GM12878 (cell line): ENCODE results near the gene FXYD3. TPM values are rescaled to one million over a fixed set of nuclear protein-coding genes. Genes with fewer than 3 reads are reported as not detected.
A peak's percentile ranks its signal among the peaks of the same experiment; 100 is the strongest.

Source experiments
- ATAC-seq: fragments of 200-7000 bp; cut with Tn5 transposase; 3 replicates; pipeline ENCODE4 v1.9.1; 2020; ENCODE audit warnings: mild to moderate bottlenecking, moderate library complexity
- BruUV-seq: library from RNA; stranded (reverse); fragments of 400-500 nt; replicated peaks from 2 replicates; lab custom pipeline; 2021; lab: Mats Ljungman, UMichigan
- CTCF ChIA-PET: fragments of 300-600 bp; sonication (Branson Sonifier 250); formaldehyde crosslinking; extraction: SDS; loops from one replicate; lab custom pipeline; 2021; ENCODE audit warnings: inconsistent platforms; lab: Yijun Ruan, JAX
- POLR2A ChIA-PET: fragments of 350-600 bp; formaldehyde crosslinking; extraction: SDS; loops from one replicate; lab custom pipeline; 2021; ENCODE audit warnings: inconsistent platforms; lab: Charles Lee
- RAD21 ChIA-PET: fragments of 300-600 bp; sonication (Branson Sonifier 250); formaldehyde crosslinking; loops from one replicate; lab custom pipeline; 2023; ENCODE audit warnings: antibody characterized with exemption; ENCODE audit not compliant: unreplicated experiment; lab: Charles Lee
- SMC1A ChIA-PET: fragments of 300-600 bp; sonication (Branson Sonifier 250); formaldehyde crosslinking; loops from one replicate; lab custom pipeline; 2023; ENCODE audit not compliant: unreplicated experiment, uncharacterized antibody; lab: Charles Lee
- DNase-seq: peaks from one replicate; pipeline ENCODE4 v3.0.0-alpha.2; 2011; ENCODE audit warnings: low read depth, low spot score
- FAIRE-seq: peaks from 3 replicates; lab custom pipeline; 2011; peaks lifted over from hg19 to GRCh38; lab: Jason Lieb, UNC
- H2AFZ ChIP-seq: 2 replicates; pipeline ENCODE4 v1.6.0; 2011; ENCODE audit warnings: low read depth, low read length, control low read depth; ENCODE audit not compliant: control insufficient read depth
- H3K27ac ChIP-seq: 2 replicates; pipeline ENCODE4 v1.5.1; 2011; ENCODE audit warnings: control low read depth; ENCODE audit not compliant: control insufficient read depth, insufficient read depth
- H3K27me3 ChIP-seq, 2 experiments: replicated peaks in 1 of 2; 2 replicates each; pipeline versions ENCODE4 v1.6.0 to v1.6.1; 2011; ENCODE audit warnings: low read length in 1 of 2; ENCODE audit not compliant: control insufficient read depth in 2 of 2, insufficient read depth in 2 of 2
- H3K36me3 ChIP-seq, 2 experiments: 2 replicates each; pipeline ENCODE4 v1.5.1; 2011; ENCODE audit warnings: low read length in 1 of 2; ENCODE audit not compliant: control insufficient read depth in 2 of 2, insufficient read depth in 2 of 2
- H3K4me1 ChIP-seq: 2 replicates; pipeline ENCODE4 v1.6.1; 2011; ENCODE audit warnings: mild to moderate bottlenecking, low read length, moderate library complexity, mixed read lengths; ENCODE audit not compliant: control insufficient read depth, insufficient read depth
- H3K4me2 ChIP-seq: 2 replicates; pipeline ENCODE4 v1.6.0; 2011; ENCODE audit warnings: control low read depth; ENCODE audit not compliant: control insufficient read depth, insufficient read depth
- H3K4me3 ChIP-seq: fragments of 200-600 bp; sonication (generic); 2 replicates; pipeline ENCODE4 v1.5.1; 2016
- H3K79me2 ChIP-seq: 2 replicates; pipeline ENCODE4 v1.6.0; 2011; ENCODE audit warnings: low read length; ENCODE audit not compliant: control insufficient read depth, insufficient read depth
- H3K9ac ChIP-seq: 2 replicates; pipeline ENCODE4 v1.8.0; 2011; ENCODE audit warnings: low read length, control low read depth, mixed read lengths; ENCODE audit not compliant: control insufficient read depth, insufficient read depth
- H3K9me3 ChIP-seq: replicated peaks from 3 replicates; pipeline ENCODE4 v1.5.1; 2011; ENCODE audit warnings: mild to moderate bottlenecking, low read length; ENCODE audit not compliant: control insufficient read depth, insufficient read depth
- H4K20me1 ChIP-seq: 2 replicates; pipeline ENCODE4 v1.6.0; 2011; ENCODE audit not compliant: control insufficient read depth, insufficient read depth
- BMI1 ChIP-seq: fragments of 450-650 bp; IDR thresholded peaks from 2 replicates; pipeline ENCODE4 v1.6.1; 2016; ENCODE audit warnings: mild to moderate bottlenecking, moderate library complexity, borderline replicate concordance
- CBFB ChIP-seq: IDR thresholded peaks from 2 replicates; pipeline ENCODE4 v1.6.1; 2016; ENCODE audit warnings: antibody characterized with exemption, low read depth
- CBX3 ChIP-seq: fragments of 200-600 bp; sonication (generic); IDR thresholded peaks from 2 replicates; pipeline ENCODE4 v1.6.1; 2016; ENCODE audit warnings: low read depth, borderline replicate concordance
- CEBPB ChIP-seq, 2 experiments: fragments of 150-350 bp in 1 of 2; IDR thresholded peaks; 2 replicates each; pipeline ENCODE4 v1.6.1; 2012 to 2014; ENCODE audit warnings: low read depth in 2 of 2, low read length in 2 of 2, borderline replicate concordance in 1 of 2, inconsistent platforms in 1 of 2
- GATAD2B ChIP-seq: fragments of 450-650 bp; conservative IDR thresholded peaks from 2 replicates; pipeline ENCODE4 v1.6.1; 2017; ENCODE audit warnings: low read depth, mild to moderate bottlenecking, moderate library complexity
- IKZF1 ChIP-seq: fragments of 450-650 bp; conservative IDR thresholded peaks from 2 replicates; pipeline ENCODE4 v1.6.1; 2017; ENCODE audit warnings: antibody characterized with exemption, mild to moderate bottlenecking
- JUND ChIP-seq: IDR thresholded peaks from 2 replicates; pipeline ENCODE4 v1.6.1; 2012; ENCODE audit warnings: low read depth, mild to moderate bottlenecking, low read length, improper control_type of control experiment, moderate library complexity
- KLF5 ChIP-seq: fragments of 450-650 bp; IDR thresholded peaks from 2 replicates; pipeline ENCODE4 v1.6.1; 2014; ENCODE audit warnings: mild to moderate bottlenecking; ENCODE audit not compliant: partially characterized antibody
- LARP7 ChIP-seq: fragments of 450-650 bp; IDR thresholded peaks from 2 replicates; pipeline ENCODE4 v1.6.1; 2017; ENCODE audit warnings: mild to moderate bottlenecking
- MXI1 ChIP-seq: fragments of 150-350 bp; IDR thresholded peaks from 2 replicates; pipeline ENCODE4 v1.6.1; 2011; ENCODE audit warnings: low read depth, mild to moderate bottlenecking, inconsistent platforms, low read length, improper control_type of control experiment
- NBN ChIP-seq: fragments of 450-650 bp; IDR thresholded peaks from 2 replicates; pipeline ENCODE4 v1.6.1; 2016
- NFYA ChIP-seq: IDR thresholded peaks from 2 replicates; pipeline ENCODE4 v1.6.1; 2011; ENCODE audit warnings: low read depth, mild to moderate bottlenecking, low read length, improper control_type of control experiment, borderline replicate concordance
- NR2F1 ChIP-seq: fragments of 450-650 bp; conservative IDR thresholded peaks from 2 replicates; pipeline ENCODE4 v1.6.1; 2017; ENCODE audit warnings: mild to moderate bottlenecking
- PKNOX1 ChIP-seq: fragments of 450-650 bp; IDR thresholded peaks from 2 replicates; pipeline ENCODE4 v1.6.1; 2016; ENCODE audit warnings: mild to moderate bottlenecking
- SREBF2 ChIP-seq: IDR thresholded peaks from 2 replicates; pipeline ENCODE4 v1.6.1; 2012; ENCODE audit warnings: mild to moderate bottlenecking, low read length
- SUZ12 ChIP-seq: fragments of 200-600 bp; sonication (generic); IDR thresholded peaks from one replicate; pipeline ENCODE4 v1.6.1; 2018; ENCODE audit warnings: antibody characterized with exemption, mild to moderate bottlenecking; ENCODE audit not compliant: unreplicated experiment
- TBL1XR1 ChIP-seq: IDR thresholded peaks from 2 replicates; pipeline ENCODE4 v1.6.1; 2012; ENCODE audit warnings: low read depth, low read length, improper control_type of control experiment
- TCF3 ChIP-seq: IDR thresholded peaks from 2 replicates; pipeline ENCODE4 v1.6.1; 2012; ENCODE audit warnings: low read depth, mild to moderate bottlenecking, low read length, borderline replicate concordance; ENCODE audit not compliant: insufficient read depth
- ZNF274 ChIP-seq: IDR thresholded peaks from one replicate; pipeline ENCODE4 v1.8.0; 2011; ENCODE audit not compliant: insufficient read length, insufficient read depth
- WGBS: methylation state at CpG from one replicate; pipeline ENCODE4 v1.1.6; 2016; ENCODE audit warnings: low lambda C conversion rate; ENCODE audit not compliant: insufficient replicate concordance, insufficient coverage; ENCODE audit errors: missing lambda C conversion rate; 5-methylcytosine and 5-hydroxymethylcytosine counted together
- in situ Hi-C: fragments of 300-500 bp; cut with MboI; formaldehyde crosslinking; loops from 9 replicates; pipeline ENCODE4 v1.14.3; 2018; ENCODE audit warnings: mixed read lengths
- intact Hi-C: fragments of 100-400 bp; cut with micrococcal nuclease; formaldehyde crosslinking; loops from one replicate; pipeline ENCODE4 v1.14.2; 2022; ENCODE audit not compliant: unreplicated experiment
- polyA plus RNA-seq, 11 experiments: library from polyadenylated mRNA; depleted of rRNA in 4 of 11; unstranded in 6 of 11; stranded (reverse) in 5 of 11; fragments of >200 nt; fragmentation: Nextera tagmentation in 4 of 11; fragmentation: Illumina TruSeq in 1 of 11; extraction: Ambion mirVana in 4 of 11; extraction: Trizol in 1 of 11; gene quantifications; 1 replicate in 1 of 11; 2 replicates in 10 of 11; pipeline versions ENCODE4 v1.2.1 to v1.2.3, GENCODE V29; 2011 to 2016; ENCODE audit warnings: inconsistent platforms in 2 of 11, missing spikeins in 2 of 11, low read depth in 1 of 11
- total RNA-seq, 4 experiments: library from RNA; depleted of rRNA in 3 of 4; stranded (reverse); fragments of >200 nt in 3 of 4; fragmentation: Illumina TruSeq in 1 of 4; extraction: Trizol in 1 of 4; gene quantifications; 2 replicates each; pipeline versions ENCODE4 v1.2.1 to v1.2.3, GENCODE V29; 2013 to 2021
- TF ChIP-seq, protein P1 (sequence below): fragments of 450-650 bp; IDR thresholded peaks from 2 replicates; pipeline ENCODE4 v1.6.1; 2017; ENCODE audit warnings: low read depth, mild to moderate bottlenecking, moderate library complexity

The FXYD3 gene
- total and polyA plus RNA-seq, 10 of the 15 experiments (the other 5 are each of a cell fraction or from before 2014, with no cell fraction given): 0.09 to 0.44 TPM; not detected in 8

GRCh38 chr19:35154525-35155406 lies 39.1 kb downstream of the FXYD3 start, which contains the start of gene FXYD5:
FXYD5 (plus strand) TSS chr19:35154735; CDS start chr19:35155551, 816 bp downstream.
- FAIRE-seq: no peak
- TF ChIP-seq CBFB: no peak
- peak; percentile 51 for TF ChIP-seq IKZF1
- TF ChIP-seq MXI1: 0 out of 2 replicates have a peak, but pooled peaks have one; percentile 13
- no peak for TF ChIP-seq NFYA
- no peak for TF ChIP-seq PKNOX1
- TF ChIP-seq JUND: no peak
- 0 out of 2 replicates have a peak, but pooled peaks have one; percentile 28 for TF ChIP-seq TCF3
- peak; percentile 55 for TF ChIP-seq LARP7
- peak; percentile 70; the same call in 1 of the 2 replicates for TF ChIP-seq GATAD2B
- no peak for TF ChIP-seq KLF5
- TF ChIP-seq CEBPB (IDR thresholded peaks at IDR 0.05; ENCODE audit: borderline replicate concordance in 1 of 2, low read depth in 2 of 2, low read length in 2 of 2): no peak
- TF ChIP-seq SUZ12: no peak
- 0 out of 2 replicates have a peak, but pooled peaks have one; percentile 6 for TF ChIP-seq TBL1XR1
- no peak for TF ChIP-seq ZNF274
- no peak for TF ChIP-seq SREBF2
- TF ChIP-seq, protein P1, sequence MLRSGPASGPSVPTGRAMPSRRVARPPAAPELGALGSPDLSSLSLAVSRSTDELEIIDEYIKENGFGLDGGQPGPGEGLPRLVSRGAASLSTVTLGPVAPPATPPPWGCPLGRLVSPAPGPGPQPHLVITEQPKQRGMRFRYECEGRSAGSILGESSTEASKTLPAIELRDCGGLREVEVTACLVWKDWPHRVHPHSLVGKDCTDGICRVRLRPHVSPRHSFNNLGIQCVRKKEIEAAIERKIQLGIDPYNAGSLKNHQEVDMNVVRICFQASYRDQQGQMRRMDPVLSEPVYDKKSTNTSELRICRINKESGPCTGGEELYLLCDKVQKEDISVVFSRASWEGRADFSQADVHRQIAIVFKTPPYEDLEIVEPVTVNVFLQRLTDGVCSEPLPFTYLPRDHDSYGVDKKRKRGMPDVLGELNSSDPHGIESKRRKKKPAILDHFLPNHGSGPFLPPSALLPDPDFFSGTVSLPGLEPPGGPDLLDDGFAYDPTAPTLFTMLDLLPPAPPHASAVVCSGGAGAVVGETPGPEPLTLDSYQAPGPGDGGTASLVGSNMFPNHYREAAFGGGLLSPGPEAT: no peak
- no peak for TF ChIP-seq CBX3
- TF ChIP-seq BMI1: no peak
- TF ChIP-seq NR2F1: peak; percentile 38
- TF ChIP-seq NBN: 0 out of 2 replicates have a peak, but pooled peaks have one; percentile 2

More at GRCh38 chr19:35154525-35155406, 39.1 kb downstream of the FXYD3 start, which contains the start of gene FXYD5:
- H3K9ac ChIP-seq: peak within 1 kb of the TSS; percentile 75
- H3K4me2 ChIP-seq: peak within 1 kb of the TSS; percentile 81
- 2% methylated on average over 34 of the region's 49 CpGs for WGBS
- ChIA-PET POLR2A (interaction anchor here (0.6 to 1.5 kb wide), 8 partner anchors 13 to 169 kb away, joined by 3 to 5 read pairs (median 4); no protein-coding TSS in a partner anchor), SMC1A (interaction anchor here (0.6 to 2.0 kb wide), 4 partner anchors 13 to 109 kb away, joined by 3 to 17 read pairs (median 6); partner anchors contain the start of gene FXYD7), RAD21 (interaction anchor here (0.9 to 2.3 kb wide), 3 partner anchors 13 to 62 kb away, joined by 3 to 17 read pairs (median 4); no protein-coding TSS in a partner anchor), CTCF (interaction anchor here (0.6 to 2.6 kb wide), 12 partner anchors 9 to 381 kb away, joined by 3 to 26 read pairs (median 4); partner anchors contain the start of gene FXYD7)
- peaks cover 0 to 3% of the 10 kb centered on the region in 2 experiments; a peak in 1 of 4 replicates for H3K27me3 ChIP-seq
- peak within 1 kb of the TSS; percentile 98 for H3K4me3 ChIP-seq
- ATAC-seq (peak; percentile 86), DNase-seq (no peak)
- intact Hi-C loops (loop anchor here (5.0 kb wide), 1 partner anchor 53 kb away; no protein-coding TSS in a partner anchor), in situ Hi-C loops (no loop called here)
- H3K79me2 ChIP-seq: peaks cover 19% of the 10 kb centered on the region
- H3K9me3 ChIP-seq: no peaks in the 10 kb centered on the region
- peaks cover 2 to 17% of the 10 kb centered on the region in 2 experiments for H3K36me3 ChIP-seq
- H3K27ac ChIP-seq: peak within 1 kb of the TSS; percentile 34
- peaks cover 6% of the 10 kb centered on the region for H3K4me1 ChIP-seq
- BruUV-seq: no TSS peak
- no peaks in the 10 kb centered on the region for H4K20me1 ChIP-seq
- H2AFZ ChIP-seq: peak within 1 kb of the TSS; percentile 59
